Neural cell (in vitro differentiated cells): Measurements from ENCODE around the gene LHPP. TPM values are rescaled to one million over a fixed set of nuclear protein-coding genes. Genes with fewer than 3 reads are reported as not detected.

Source experiments
- H2AFZ ChIP-seq: fragments of 200-600, 300-800 bp; sonication (generic), shearing (Covaris generic); 2 replicates; pipeline ENCODE4 v1.6.0; 2014; ENCODE audit warnings: low read depth, mild to moderate bottlenecking, antibody characterized with exemption, low read length, moderate library complexity
- H3F3A ChIP-seq: fragments of 200-600 bp; shearing (Covaris generic); 2 replicates; pipeline ENCODE4 v1.6.1; 2016; ENCODE audit warnings: mild to moderate bottlenecking, moderate library complexity, mixed read lengths, antibody characterized with exemption, low read length; ENCODE audit not compliant: insufficient read depth, poor library complexity, severe bottlenecking
- H3K27ac ChIP-seq: fragments of 200-600, 300-800 bp; sonication (generic), shearing (Covaris generic); 2 replicates; pipeline ENCODE4 v1.5.1; 2014; ENCODE audit warnings: mild to moderate bottlenecking, low read length, moderate library complexity
- H3K27me3 ChIP-seq: fragments of 300-800, 200-600 bp; sonication (generic), shearing (Covaris generic); 2 replicates; pipeline ENCODE4 v1.6.0; 2014; ENCODE audit warnings: mild to moderate bottlenecking, low read depth, low read length, moderate library complexity; ENCODE audit not compliant: insufficient read depth
- H3K36me3 ChIP-seq: fragments of 300-800, 200-600 bp; sonication (generic), shearing (Covaris generic); 2 replicates; pipeline ENCODE4 v1.5.1; 2014; ENCODE audit warnings: mild to moderate bottlenecking, antibody characterized with exemption, low read length, moderate library complexity; ENCODE audit not compliant: insufficient read depth
- H3K4me2 ChIP-seq: fragments of 300-800, 200-600 bp; sonication (generic), shearing (Covaris generic); 2 replicates; pipeline ENCODE4 v1.6.0; 2014; ENCODE audit warnings: mild to moderate bottlenecking, low read length
- H3K4me3 ChIP-seq: fragments of 300-800, 200-600 bp; sonication (generic), shearing (Covaris generic); 2 replicates; pipeline ENCODE4 v1.5.1; 2014; ENCODE audit warnings: mild to moderate bottlenecking, low read length, moderate library complexity
- H3K79me2 ChIP-seq: fragments of 200-600 bp; shearing (Covaris generic); replicated peaks from 2 replicates; pipeline ENCODE4 v1.6.0; 2014; ENCODE audit warnings: mild to moderate bottlenecking, low read length, moderate library complexity; ENCODE audit not compliant: insufficient read depth
- H3K9ac ChIP-seq: fragments of 300-800, 200-600 bp; sonication (generic), shearing (Covaris generic); 2 replicates; pipeline ENCODE4 v1.6.1; 2016; ENCODE audit warnings: mild to moderate bottlenecking, low read length, mixed read lengths
- H3K9me2 ChIP-seq: fragments of 200-600 bp; shearing (Covaris generic); 2 replicates; pipeline ENCODE4 v1.6.1; 2016; ENCODE audit warnings: mild to moderate bottlenecking, low read length, mixed read lengths; ENCODE audit not compliant: insufficient read depth
- H3K9me3 ChIP-seq: fragments of 200-600, 300-800 bp; sonication (generic), shearing (Covaris generic); 2 replicates; pipeline ENCODE4 v1.6.1; 2016; ENCODE audit warnings: mild to moderate bottlenecking, mixed run types, low read length, moderate library complexity, mixed read lengths
- H4K20me1 ChIP-seq: fragments of 200-600 bp; shearing (Covaris generic); 2 replicates; pipeline ENCODE4 v1.6.1; 2016; ENCODE audit warnings: mild to moderate bottlenecking, mixed run types; ENCODE audit not compliant: insufficient read depth
- EP300 ChIP-seq: fragments of 450-650 bp; conservative IDR thresholded peaks from 2 replicates; pipeline ENCODE4 v1.6.1; 2014; ENCODE audit warnings: antibody characterized with exemption, mild to moderate bottlenecking, moderate library complexity; ENCODE audit not compliant: poor library complexity, severe bottlenecking
- EZH2 ChIP-seq: fragments of 200-600, 300-800 bp; shearing (Covaris generic), sonication (generic); IDR thresholded peaks from 2 replicates; pipeline ENCODE4 v1.6.1; 2014; ENCODE audit warnings: antibody characterized with exemption, low read length, borderline replicate concordance, mild to moderate bottlenecking; ENCODE audit not compliant: insufficient read depth, poor library complexity, severe bottlenecking
- MXI1 ChIP-seq: fragments of 450-650 bp; conservative IDR thresholded peaks from 2 replicates; pipeline ENCODE4 v1.6.1; 2014; ENCODE audit warnings: antibody characterized with exemption, mild to moderate bottlenecking; ENCODE audit not compliant: poor library complexity, severe bottlenecking
- POLR2AphosphoS5 ChIP-seq: IDR thresholded peaks from 2 replicates; pipeline ENCODE4 v1.6.1; 2012
- SMC3 ChIP-seq: fragments of 450-650 bp; conservative IDR thresholded peaks from 2 replicates; pipeline ENCODE4 v1.6.1; 2014; ENCODE audit warnings: antibody characterized with exemption, mild to moderate bottlenecking, moderate library complexity; ENCODE audit not compliant: poor library complexity
- TAF1 ChIP-seq: IDR thresholded peaks from 2 replicates; pipeline ENCODE4 v1.6.1; 2012; ENCODE audit warnings: low read depth
- polyA plus RNA-seq: library from polyadenylated mRNA; depleted of rRNA; stranded (reverse); fragments of >200 nt; gene quantifications from 2 replicates; pipeline ENCODE4 v1.2.3, GENCODE V29; 2014
- TF ChIP-seq, protein P1 (sequence below): fragments of 450-650 bp; IDR thresholded peaks from 2 replicates; pipeline ENCODE4 v1.5.1; 2014; ENCODE audit warnings: antibody characterized with exemption, mild to moderate bottlenecking, moderate library complexity; ENCODE audit not compliant: poor library complexity, severe bottlenecking
- TF ChIP-seq, protein P2 (sequence below): IDR thresholded peaks from 2 replicates; pipeline ENCODE4 v1.6.1; 2012; ENCODE audit warnings: borderline replicate concordance

Gene LHPP
- polyA plus RNA-seq, 1 donor from 2014 or later, result 16.0 TPM

DNA sequence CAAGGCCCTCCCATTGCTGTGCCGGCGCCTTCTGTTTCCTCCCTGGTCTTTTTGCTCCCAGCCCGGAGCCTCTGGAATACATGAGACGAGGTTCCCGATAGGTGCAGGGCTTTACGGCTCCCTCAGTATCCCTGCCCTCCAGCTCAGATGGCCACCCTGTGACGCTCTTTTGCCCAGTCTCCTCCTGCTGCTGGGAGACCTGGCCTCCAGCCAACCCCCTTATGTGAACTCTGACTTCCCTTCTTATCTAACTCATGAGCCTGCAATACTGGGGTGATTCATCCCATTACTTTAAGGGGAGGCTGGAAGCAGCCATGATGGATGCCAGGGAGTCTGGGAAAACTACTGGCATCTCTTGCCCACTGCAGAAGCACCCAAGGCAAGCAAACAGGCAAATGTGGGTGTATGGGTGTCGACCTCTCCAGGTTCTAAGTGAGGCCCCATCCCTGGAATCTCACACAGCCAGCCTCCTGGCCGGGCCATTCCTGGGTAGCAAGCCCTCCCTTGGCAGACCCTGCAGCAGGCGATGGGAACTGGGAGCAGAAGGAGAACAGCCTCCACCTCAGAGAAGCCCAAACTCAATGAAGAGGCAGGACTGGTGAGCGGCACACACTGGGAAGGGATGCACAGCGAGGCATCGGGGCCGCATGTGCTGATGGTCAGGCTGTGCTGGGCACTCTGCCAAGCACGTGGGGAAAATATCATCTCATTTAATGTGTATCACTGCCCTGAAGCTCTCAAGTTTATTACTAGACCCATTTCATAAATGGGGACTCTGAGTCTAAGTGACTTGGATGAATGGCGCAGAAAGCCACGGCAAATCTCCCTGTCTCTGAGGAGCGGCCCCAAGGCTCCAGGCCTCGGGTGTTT is 185.1 kb downstream of the LHPP start:
- no peak for TF ChIP-seq POLR2AphosphoS5
- TF ChIP-seq, protein P1, sequence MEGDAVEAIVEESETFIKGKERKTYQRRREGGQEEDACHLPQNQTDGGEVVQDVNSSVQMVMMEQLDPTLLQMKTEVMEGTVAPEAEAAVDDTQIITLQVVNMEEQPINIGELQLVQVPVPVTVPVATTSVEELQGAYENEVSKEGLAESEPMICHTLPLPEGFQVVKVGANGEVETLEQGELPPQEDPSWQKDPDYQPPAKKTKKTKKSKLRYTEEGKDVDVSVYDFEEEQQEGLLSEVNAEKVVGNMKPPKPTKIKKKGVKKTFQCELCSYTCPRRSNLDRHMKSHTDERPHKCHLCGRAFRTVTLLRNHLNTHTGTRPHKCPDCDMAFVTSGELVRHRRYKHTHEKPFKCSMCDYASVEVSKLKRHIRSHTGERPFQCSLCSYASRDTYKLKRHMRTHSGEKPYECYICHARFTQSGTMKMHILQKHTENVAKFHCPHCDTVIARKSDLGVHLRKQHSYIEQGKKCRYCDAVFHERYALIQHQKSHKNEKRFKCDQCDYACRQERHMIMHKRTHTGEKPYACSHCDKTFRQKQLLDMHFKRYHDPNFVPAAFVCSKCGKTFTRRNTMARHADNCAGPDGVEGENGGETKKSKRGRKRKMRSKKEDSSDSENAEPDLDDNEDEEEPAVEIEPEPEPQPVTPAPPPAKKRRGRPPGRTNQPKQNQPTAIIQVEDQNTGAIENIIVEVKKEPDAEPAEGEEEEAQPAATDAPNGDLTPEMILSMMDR, result no peak
- no peak for TF ChIP-seq SMC3
- no peak for TF ChIP-seq MXI1
- TF ChIP-seq EP300, result no peak
- TF ChIP-seq, protein P2, sequence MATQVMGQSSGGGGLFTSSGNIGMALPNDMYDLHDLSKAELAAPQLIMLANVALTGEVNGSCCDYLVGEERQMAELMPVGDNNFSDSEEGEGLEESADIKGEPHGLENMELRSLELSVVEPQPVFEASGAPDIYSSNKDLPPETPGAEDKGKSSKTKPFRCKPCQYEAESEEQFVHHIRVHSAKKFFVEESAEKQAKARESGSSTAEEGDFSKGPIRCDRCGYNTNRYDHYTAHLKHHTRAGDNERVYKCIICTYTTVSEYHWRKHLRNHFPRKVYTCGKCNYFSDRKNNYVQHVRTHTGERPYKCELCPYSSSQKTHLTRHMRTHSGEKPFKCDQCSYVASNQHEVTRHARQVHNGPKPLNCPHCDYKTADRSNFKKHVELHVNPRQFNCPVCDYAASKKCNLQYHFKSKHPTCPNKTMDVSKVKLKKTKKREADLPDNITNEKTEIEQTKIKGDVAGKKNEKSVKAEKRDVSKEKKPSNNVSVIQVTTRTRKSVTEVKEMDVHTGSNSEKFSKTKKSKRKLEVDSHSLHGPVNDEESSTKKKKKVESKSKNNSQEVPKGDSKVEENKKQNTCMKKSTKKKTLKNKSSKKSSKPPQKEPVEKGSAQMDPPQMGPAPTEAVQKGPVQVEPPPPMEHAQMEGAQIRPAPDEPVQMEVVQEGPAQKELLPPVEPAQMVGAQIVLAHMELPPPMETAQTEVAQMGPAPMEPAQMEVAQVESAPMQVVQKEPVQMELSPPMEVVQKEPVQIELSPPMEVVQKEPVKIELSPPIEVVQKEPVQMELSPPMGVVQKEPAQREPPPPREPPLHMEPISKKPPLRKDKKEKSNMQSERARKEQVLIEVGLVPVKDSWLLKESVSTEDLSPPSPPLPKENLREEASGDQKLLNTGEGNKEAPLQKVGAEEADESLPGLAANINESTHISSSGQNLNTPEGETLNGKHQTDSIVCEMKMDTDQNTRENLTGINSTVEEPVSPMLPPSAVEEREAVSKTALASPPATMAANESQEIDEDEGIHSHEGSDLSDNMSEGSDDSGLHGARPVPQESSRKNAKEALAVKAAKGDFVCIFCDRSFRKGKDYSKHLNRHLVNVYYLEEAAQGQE, result no peak
- no peak for TF ChIP-seq TAF1
- no peak for TF ChIP-seq EZH2
- Histone ChIP-seq H3K27ac (no peak overlapping the region), H2AFZ (no peak overlapping the region)

GRCh38 chr10:124647421-124648130 is 186.0 kb downstream of the LHPP start:
- TF ChIP-seq, protein P1, result no peak
- TF ChIP-seq MXI1 (no peak), SMC3 (no peak), EZH2 (no peak), TAF1 (no peak)
- Histone ChIP-seq H3K4me2 (no peak overlapping the region), H3K9ac (no peak overlapping the region), H3K36me3 (no peaks in the 10 kb centered on the region), H2AFZ (no peak overlapping the region), H3F3A (no peaks in the 10 kb centered on the region), H3K27ac (no peak overlapping the region), H3K79me2 (no peaks in the 10 kb centered on the region), H3K9me3 (no peaks in the 10 kb centered on the region), H4K20me1 (no peaks in the 10 kb centered on the region), H3K27me3 (no peaks in the 10 kb centered on the region), H3K9me2 (no peaks in the 10 kb centered on the region), H3K4me3 (no peak overlapping the region)

More for the DNA sequence above, 185.1 kb downstream of the LHPP start:
- H3F3A ChIP-seq, result no peaks in the 10 kb centered on the region
- H3K9me2 ChIP-seq, result no peaks in the 10 kb centered on the region
- no peaks in the 10 kb centered on the region for H3K27me3 ChIP-seq
- H3K4me2 ChIP-seq, result no peak overlapping the region
- H3K9me3 ChIP-seq, result no peaks in the 10 kb centered on the region
- no peaks in the 10 kb centered on the region for H3K79me2 ChIP-seq
- no peaks in the 10 kb centered on the region for H3K36me3 ChIP-seq
- H4K20me1 ChIP-seq, result no peaks in the 10 kb centered on the region
- H3K4me3 ChIP-seq, result no peak overlapping the region
- no peak overlapping the region for H3K9ac ChIP-seq
